ENCODE results near the gene SPA17.

SPA17 gene

GRCh38 chr11:124670732-124671131 lies 3.0 kb upstream of the SPA17 start:
- no peak for TF ChIP-seq CTCF (IDR thresholded peaks at IDR 0.05; ENCODE audit: extremely low read depth, insufficient read depth, missing control alignments)
- in situ Hi-C loops (cut with MboI; ENCODE audit: low pct_unique_long_range_greater_than_20kb, low sequenced_read_pairs, unreplicated experiment), result loop anchor here (5.0 to 25.0 kb wide), 2 partner anchors 92 to 167 kb away; partner anchors contain the start of gene ESAM
- DNase-seq (ENCODE audit: low spot score), result no peak

- DNase-seq (ENCODE audit: low spot score), result no peak
- in situ Hi-C loops (cut with MboI; ENCODE audit: low pct_unique_long_range_greater_than_20kb, low sequenced_read_pairs, unreplicated experiment), result loop anchor here (5.0 to 25.0 kb wide), 2 partner anchors 90 to 165 kb away; partner anchors contain the start of gene ESAM
These were observed 1.0 kb upstream of the SPA17 start for GRCh38 chr11:124672536-124673215.

GRCh38 chr11:124674168-124674517 lies 439 bp downstream of the SPA17 start:
- no peak for DNase-seq (ENCODE audit: low spot score)
- in situ Hi-C loops (cut with MboI; ENCODE audit: low pct_unique_long_range_greater_than_20kb, low sequenced_read_pairs, unreplicated experiment), result loop anchor here (5.0 to 25.0 kb wide), 2 partner anchors 88 to 163 kb away; partner anchors contain the start of gene ESAM

More at GRCh38 chr11:124672536-124673215, 1.0 kb upstream of the SPA17 start:
- TF ChIP-seq CTCF (IDR thresholded peaks at IDR 0.05; ENCODE audit: extremely low read depth, insufficient read depth, missing control alignments), result no peak

GRCh38 chr11:124674571-124674970 lies 867 bp downstream of the SPA17 start:
- in situ Hi-C loops (cut with MboI; ENCODE audit: low pct_unique_long_range_greater_than_20kb, low sequenced_read_pairs, unreplicated experiment), result loop anchor here (5.0 to 25.0 kb wide), 2 partner anchors 88 to 163 kb away; partner anchors contain the start of gene ESAM
- DNase-seq (ENCODE audit: low spot score), result no peak
- no peak for TF ChIP-seq CTCF (IDR thresholded peaks at IDR 0.05; ENCODE audit: extremely low read depth, insufficient read depth, missing control alignments)

More at GRCh38 chr11:124674168-124674517, 439 bp downstream of the SPA17 start:
- TF ChIP-seq CTCF (IDR thresholded peaks at IDR 0.05; ENCODE audit: extremely low read depth, insufficient read depth, missing control alignments), result no peak

GRCh38 chr11:124676386-124676785 lies 2.7 kb downstream of the SPA17 start:
- in situ Hi-C loops (cut with MboI; ENCODE audit: low pct_unique_long_range_greater_than_20kb, low sequenced_read_pairs, unreplicated experiment), result no loop called here
- DNase-seq (ENCODE audit: low spot score), result no peak
- TF ChIP-seq CTCF (IDR thresholded peaks at IDR 0.05; ENCODE audit: extremely low read depth, insufficient read depth, missing control alignments), result no peak

GRCh38 chr11:124678416-124678815 lies 4.7 kb downstream of the SPA17 start:
- in situ Hi-C loops (cut with MboI; ENCODE audit: low pct_unique_long_range_greater_than_20kb, low sequenced_read_pairs, unreplicated experiment), result no loop called here
- DNase-seq (ENCODE audit: low spot score), result no peak
- no peak for TF ChIP-seq CTCF (IDR thresholded peaks at IDR 0.05; ENCODE audit: extremely low read depth, insufficient read depth, missing control alignments)
